GM10847 (cell line): ENCODE results near the gene IWS1.

Experiments used
- POLR2A ChIP-seq: IDR thresholded peaks from 2 replicates; pipeline ENCODE4 v1.6.1; 2011; ENCODE audit not compliant: insufficient read length; ENCODE audit errors: extremely low read depth

The IWS1 gene

GRCh38 chr2:127454595-127455565 is 71.4 kb downstream of the IWS1 start:
- no peak for TF ChIP-seq POLR2A

GRCh38 chr2:127453392-127454171 is 72.7 kb downstream of the IWS1 start:
- no peak for TF ChIP-seq POLR2A

GRCh38 chr2:127453013-127453391 is 73.3 kb downstream of the IWS1 start:
- TF ChIP-seq POLR2A = no peak

- TF ChIP-seq POLR2A = no peak
Measured at GRCh38 chr2:127451981-127452380, 74.3 kb downstream of the IWS1 start.

GRCh38 chr2:127449898-127450297 is 76.4 kb downstream of the IWS1 start:
- TF ChIP-seq POLR2A = no peak

GRCh38 chr2:127449414-127449813 is 76.9 kb downstream of the IWS1 start:
- TF ChIP-seq POLR2A = no peak

- no peak for TF ChIP-seq POLR2A
Measured at GRCh38 chr2:127448526-127448925, 77.8 kb downstream of the IWS1 start.

GRCh38 chr2:127439343-127439742 is 86.9 kb downstream of the IWS1 start:
- no peak for TF ChIP-seq POLR2A

GRCh38 chr2:127437781-127438726 is 88.2 kb downstream of the IWS1 start:
- TF ChIP-seq POLR2A = no peak

GRCh38 chr2:127437056-127437455 is 89.2 kb downstream of the IWS1 start:
- no peak for TF ChIP-seq POLR2A

GRCh38 chr2:127434515-127434914 is 91.8 kb downstream of the IWS1 start:
- no peak for TF ChIP-seq POLR2A

- no peak for TF ChIP-seq POLR2A
Measured at GRCh38 chr2:127431408-127432023, 94.8 kb downstream of the IWS1 start.
